HEK293 (cell line): ENCODE results near the gene TCF12.
A peak's percentile ranks its signal among the peaks of the same experiment; 100 is the strongest.
"Not testable (repeated sequence)": the region's sequence is repeated elsewhere in the genome, so short reads cannot be mapped to it uniquely, and the experiment has no call there.

Experiments
- CTCF ChIA-PET: fragments of 350-600 bp; formaldehyde crosslinking; extraction: SDS; loops from one replicate; lab custom pipeline; 2021; ENCODE audit warnings: antibody characterized with exemption; lab: Yijun Ruan, JAX
- POLR2A ChIA-PET: fragments of 300-600 bp; formaldehyde crosslinking; extraction: SDS; loops from one replicate; lab custom pipeline; 2020; ENCODE audit warnings: antibody characterized with exemption, inconsistent platforms; lab: Yijun Ruan, JAX
- H3K27ac ChIP-seq: fragments of 200-500 bp; sonication (Bioruptor generic); 2 replicates; pipeline ENCODE4 v1.5.1; 2014; ENCODE audit warnings: low read depth, low read length, control low read depth, inconsistent platforms; ENCODE audit errors: extremely low read depth
- H3K36me3 ChIP-seq, 2 experiments: fragments of 200-500 bp in 1 of 2; sonication (Bioruptor generic) in 1 of 2; 1 replicate in 1 of 2; 2 replicates in 1 of 2; pipeline ENCODE4 v1.5.1; 2014 to 2017; ENCODE audit warnings: inconsistent platforms in 2 of 2, low read length in 2 of 2; ENCODE audit not compliant: control insufficient read depth in 2 of 2, insufficient read depth in 1 of 2
- H3K4me1 ChIP-seq: fragments of 200-500 bp; sonication (Bioruptor generic); 2 replicates; pipeline ENCODE4 v1.5.1; 2014; ENCODE audit warnings: mild to moderate bottlenecking, low read length, inconsistent platforms; ENCODE audit not compliant: control insufficient read depth, insufficient read depth
- H3K4me3 ChIP-seq: 2 replicates; pipeline ENCODE4 v1.5.1; 2011; ENCODE audit warnings: low read depth, mild to moderate bottlenecking, control low read depth, low read length, moderate library complexity
- H3K9me3 ChIP-seq: fragments of 200-500 bp; sonication (Bioruptor generic); 2 replicates; pipeline ENCODE4 v1.5.1; 2014; ENCODE audit warnings: low read depth, low read length, inconsistent platforms; ENCODE audit not compliant: control insufficient read depth, insufficient read depth
- GLIS2 ChIP-seq: fragments of 450-650 bp; formaldehyde crosslinking; IDR thresholded peaks from 2 replicates; pipeline ENCODE4 v1.5.1; 2016; ENCODE audit warnings: missing biosample characterization, missing genetic modification characterization
- IKZF3 ChIP-seq: fragments of 450-650 bp; IDR thresholded peaks from 2 replicates; pipeline ENCODE4 v1.5.0; 2018; ENCODE audit warnings: missing biosample characterization, mild to moderate bottlenecking, missing genetic modification characterization, moderate library complexity
- REPIN1 ChIP-seq: fragments of 450-650 bp; formaldehyde crosslinking; IDR thresholded peaks from 2 replicates; pipeline ENCODE4 v1.5.1; 2017; ENCODE audit warnings: missing biosample characterization, missing genetic modification characterization, low read depth
- ZFP41 ChIP-seq: fragments of 450-650 bp; formaldehyde crosslinking; IDR thresholded peaks from 2 replicates; pipeline ENCODE4 v1.5.1; 2016; ENCODE audit warnings: missing biosample characterization, missing genetic modification characterization, borderline replicate concordance
- ZNF146 ChIP-seq: fragments of 450-650 bp; formaldehyde crosslinking; IDR thresholded peaks from 2 replicates; pipeline ENCODE4 v1.5.1; 2016; ENCODE audit warnings: missing biosample characterization, missing genetic modification characterization
- ZNF157 ChIP-seq: fragments of 450-650 bp; formaldehyde crosslinking; IDR thresholded peaks from 2 replicates; pipeline ENCODE4 v1.5.1; 2016; ENCODE audit warnings: missing biosample characterization, missing genetic modification characterization
- ZNF214 ChIP-seq: fragments of 450-650 bp; formaldehyde crosslinking; IDR thresholded peaks from 2 replicates; pipeline ENCODE4 v1.5.1; 2017; ENCODE audit warnings: missing biosample characterization, mild to moderate bottlenecking, missing genetic modification characterization, borderline replicate concordance
- ZNF366 ChIP-seq: fragments of 450-650 bp; formaldehyde crosslinking; conservative IDR thresholded peaks from 2 replicates; pipeline ENCODE4 v1.5.1; 2016; ENCODE audit warnings: missing biosample characterization, missing genetic modification characterization
- ZNF560 ChIP-seq: fragments of 450-650 bp; formaldehyde crosslinking; IDR thresholded peaks from 2 replicates; pipeline ENCODE4 v1.5.1; 2017; ENCODE audit warnings: missing biosample characterization, missing genetic modification characterization, borderline replicate concordance
- ZNF596 ChIP-seq: fragments of 450-650 bp; IDR thresholded peaks from 2 replicates; pipeline ENCODE4 v1.5.0; 2018; ENCODE audit warnings: missing biosample characterization, mild to moderate bottlenecking, missing genetic modification characterization, moderate library complexity
- ZNF626 ChIP-seq: fragments of 450-650 bp; sonication (Bioruptor Pico); formaldehyde crosslinking; IDR thresholded peaks from 2 replicates; pipeline ENCODE4 v1.5.1; 2018; ENCODE audit warnings: missing biosample characterization, missing genetic modification characterization, inconsistent platforms
- ZNF658 ChIP-seq: fragments of 450-650 bp; formaldehyde crosslinking; IDR thresholded peaks from 2 replicates; pipeline ENCODE4; 2016; ENCODE audit warnings: missing biosample characterization, missing genetic modification characterization
- ZNF660 ChIP-seq: fragments of 450-650 bp; IDR thresholded peaks from 2 replicates; pipeline ENCODE4 v1.5.1; 2018; ENCODE audit warnings: missing biosample characterization, mild to moderate bottlenecking, missing genetic modification characterization
- TF ChIP-seq, protein P1 (sequence below): fragments of 450-650 bp; formaldehyde crosslinking; IDR thresholded peaks from 2 replicates; pipeline ENCODE4 v1.5.1; 2016; ENCODE audit warnings: missing biosample characterization, missing genetic modification characterization

The TCF12 gene

DNA sequence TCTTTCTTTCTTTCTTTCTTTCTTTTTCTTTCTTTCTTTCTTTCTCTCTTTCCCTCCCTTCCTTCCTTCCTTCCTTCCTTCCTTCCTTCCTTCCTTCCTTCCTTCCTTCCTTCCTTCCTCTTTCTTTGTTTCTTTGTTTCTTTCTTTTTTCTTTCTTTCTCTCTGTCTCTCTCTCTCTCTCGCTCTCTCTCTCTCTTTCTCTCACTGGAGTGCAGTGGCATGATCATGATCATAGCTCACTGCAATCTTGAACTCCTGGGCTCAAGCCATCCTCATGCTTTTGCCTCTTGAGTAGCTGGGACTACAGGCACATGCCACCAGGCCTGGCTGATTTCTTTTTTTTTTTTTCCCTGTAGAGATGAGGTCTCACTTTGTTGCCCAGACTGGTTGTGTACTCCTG, 89.4 kb downstream of the TCF12 start:
- H3K36me3 ChIP-seq, H3K27ac ChIP-seq, CTCF ChIA-PET, H3K4me3 ChIP-seq, H3K4me1 ChIP-seq, H3K9me3 ChIP-seq, POLR2A ChIA-PET: not testable (repeated sequence)
- peak; percentile 77 for TF ChIP-seq ZNF366 (tag by site-specific recombination)
- TF ChIP-seq ZNF596 (tag by site-specific recombination) = peak; percentile 58; the same call in 1 of the 2 replicates

DNA sequence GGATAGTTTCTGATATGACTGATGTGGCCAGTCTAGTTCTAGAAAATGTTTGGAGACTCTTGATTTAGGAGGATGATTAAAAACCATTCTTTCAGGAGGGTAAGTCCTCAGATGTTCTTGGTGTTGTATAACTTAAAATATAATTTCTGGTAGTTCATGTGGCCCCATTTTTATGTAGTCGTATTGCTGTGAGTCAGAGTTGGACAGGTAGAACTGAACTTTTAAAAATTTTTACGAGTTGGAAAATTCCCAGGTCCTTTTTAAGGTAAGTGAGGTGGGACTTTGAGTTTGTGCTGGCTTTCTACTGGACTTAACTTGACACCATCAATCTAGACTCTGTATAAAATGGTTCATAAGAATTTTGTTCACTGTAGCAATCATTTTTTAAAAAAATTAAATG, 92.3 kb downstream of the TCF12 start:
- ChIA-PET POLR2A (no interaction called here), CTCF (no interaction called here)
- H3K27ac ChIP-seq = no peak overlapping the region

GRCh38 chr15:57012556-57012955, 94.1 kb downstream of the TCF12 start:
- Histone ChIP-seq H3K4me3 (no peak overlapping the region), H3K4me1 (peaks cover 11% of the 10 kb centered on the region), H3K27ac (no peak overlapping the region), H3K36me3 (no peaks in the 10 kb centered on the region), H3K9me3 (no peaks in the 10 kb centered on the region)
- TF ChIP-seq GLIS2 (tag by site-specific recombination) (no peak), ZNF560 (no peak), REPIN1 (tag by site-specific recombination) (no peak), ZNF660 (tag by site-specific recombination) (no peak), ZNF157 (tag by site-specific recombination) (no peak), IKZF3 (no peak)
- TF ChIP-seq, protein P1, sequence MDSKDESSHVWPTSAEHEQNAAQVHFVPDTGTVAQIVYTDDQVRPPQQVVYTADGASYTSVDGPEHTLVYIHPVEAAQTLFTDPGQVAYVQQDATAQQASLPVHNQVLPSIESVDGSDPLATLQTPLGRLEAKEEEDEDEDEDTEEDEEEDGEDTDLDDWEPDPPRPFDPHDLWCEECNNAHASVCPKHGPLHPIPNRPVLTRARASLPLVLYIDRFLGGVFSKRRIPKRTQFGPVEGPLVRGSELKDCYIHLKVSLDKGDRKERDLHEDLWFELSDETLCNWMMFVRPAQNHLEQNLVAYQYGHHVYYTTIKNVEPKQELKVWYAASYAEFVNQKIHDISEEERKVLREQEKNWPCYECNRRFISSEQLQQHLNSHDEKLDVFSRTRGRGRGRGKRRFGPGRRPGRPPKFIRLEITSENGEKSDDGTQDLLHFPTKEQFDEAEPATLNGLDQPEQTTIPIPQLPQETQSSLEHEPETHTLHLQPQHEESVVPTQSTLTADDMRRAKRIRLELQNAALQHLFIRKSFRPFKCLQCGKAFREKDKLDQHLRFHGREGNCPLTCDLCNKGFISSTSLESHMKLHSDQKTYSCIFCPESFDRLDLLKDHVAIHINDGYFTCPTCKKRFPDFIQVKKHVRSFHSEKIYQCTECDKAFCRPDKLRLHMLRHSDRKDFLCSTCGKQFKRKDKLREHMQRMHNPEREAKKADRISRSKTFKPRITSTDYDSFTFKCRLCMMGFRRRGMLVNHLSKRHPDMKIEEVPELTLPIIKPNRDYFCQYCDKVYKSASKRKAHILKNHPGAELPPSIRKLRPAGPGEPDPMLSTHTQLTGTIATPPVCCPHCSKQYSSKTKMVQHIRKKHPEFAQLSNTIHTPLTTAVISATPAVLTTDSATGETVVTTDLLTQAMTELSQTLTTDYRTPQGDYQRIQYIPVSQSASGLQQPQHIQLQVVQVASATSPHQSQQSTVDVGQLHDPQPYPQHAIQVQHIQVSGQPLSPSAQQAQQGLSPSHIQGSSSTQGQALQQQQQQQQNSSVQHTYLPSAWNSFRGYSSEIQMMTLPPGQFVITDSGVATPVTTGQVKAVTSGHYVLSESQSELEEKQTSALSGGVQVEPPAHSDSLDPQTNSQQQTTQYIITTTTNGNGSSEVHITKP (tag by site-specific recombination) = no peak
- ChIA-PET POLR2A (no interaction called here), CTCF (no interaction called here)

More for the DNA sequence above, 92.3 kb downstream of the TCF12 start:
- Histone ChIP-seq H3K9me3 (no peaks in the 10 kb centered on the region), H3K4me1 (peaks cover 7% of the 10 kb centered on the region), H3K36me3 (no peaks in the 10 kb centered on the region), H3K4me3 (no peak overlapping the region)
- TF ChIP-seq ZNF214 (tag by site-specific recombination) (no peak), ZNF626 (tag by site-specific recombination) (no peak), ZFP41 (no peak), ZNF658 (tag by site-specific recombination) (no peak), ZNF146 (no peak)

GRCh38 chr15:57014896-57015295, 96.5 kb downstream of the TCF12 start:
- POLR2A ChIA-PET, H3K9me3 ChIP-seq, H3K36me3 ChIP-seq, H3K4me3 ChIP-seq, CTCF ChIA-PET, H3K27ac ChIP-seq: not testable (repeated sequence)
- peaks cover 14% of the 10 kb centered on the region for H3K4me1 ChIP-seq
